ENCODE measurements around the gene TET3.
A peak's percentile ranks its signal among the peaks of the same experiment; 100 is the strongest.

The TET3 gene

DNA sequence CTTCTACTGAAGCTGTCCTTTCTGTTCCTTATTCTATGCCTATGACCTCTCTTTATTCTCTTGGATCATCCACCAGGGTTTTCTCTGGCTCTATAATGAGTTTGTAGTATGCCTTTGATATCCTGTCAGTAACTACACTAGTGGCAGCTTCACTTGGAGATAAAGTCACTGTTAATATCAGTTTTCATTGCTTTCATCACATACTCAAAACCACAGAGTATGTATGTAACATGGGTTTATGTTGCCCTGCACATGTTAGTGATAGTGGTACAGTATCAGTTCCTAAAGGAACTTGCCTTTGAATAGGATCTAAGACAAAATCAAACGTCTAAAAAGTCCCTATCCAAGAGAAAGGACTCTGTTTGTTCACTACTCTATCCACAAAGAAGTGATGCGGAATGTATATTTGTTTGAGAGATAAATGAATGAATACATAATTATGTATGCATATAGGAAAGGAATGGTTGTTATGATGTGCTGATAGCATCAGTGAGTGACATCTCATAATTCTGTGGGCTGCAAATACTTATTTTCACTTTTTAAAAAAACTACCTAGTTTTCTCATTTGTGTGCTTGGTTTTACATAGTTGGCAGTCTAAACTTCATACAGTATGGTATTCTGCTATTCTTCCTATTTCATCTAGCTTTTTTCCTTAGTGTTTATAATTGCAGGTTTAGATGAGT lies 45.1 kb downstream of the TET3 start:
- no peak overlapping the region for H3K4me3 ChIP-seq (ENCODE audit: low read length)
- TF ChIP-seq ZNF274 (IDR thresholded peaks at IDR 0.05; ENCODE audit: low read depth, low read length), result no peak

- peak overlapping the region; percentile 46; the same call in 1 of the 2 replicates for H3K4me3 ChIP-seq (ENCODE audit: low read length)
- no peak for TF ChIP-seq ZNF274 (IDR thresholded peaks at IDR 0.05; ENCODE audit: low read depth, low read length)
These were observed 46.5 kb downstream of the TET3 start for GRCh38 chr2:74031221-74031620.

DNA sequence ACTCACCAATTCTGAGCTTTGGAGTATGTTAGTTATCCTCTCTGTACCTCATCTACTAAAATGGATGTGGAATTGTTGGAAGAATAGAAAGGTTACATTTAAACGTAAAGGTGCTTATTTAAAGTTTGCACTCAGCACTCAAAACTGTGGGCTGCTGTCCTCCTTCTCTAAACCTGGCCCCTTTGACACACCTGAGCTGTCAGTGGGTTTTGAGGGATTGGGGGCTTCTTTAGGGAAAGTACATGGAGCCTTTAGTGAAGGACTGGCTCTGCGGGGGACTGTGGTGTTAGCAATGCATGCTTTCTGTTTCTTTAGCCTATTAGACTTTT lies 47.2 kb downstream of the TET3 start:
- TF ChIP-seq ZNF274 (IDR thresholded peaks at IDR 0.05; ENCODE audit: low read depth, low read length), result no peak
- peak overlapping the region; percentile 46; the same call in 1 of the 2 replicates for H3K4me3 ChIP-seq (ENCODE audit: low read length)

DNA sequence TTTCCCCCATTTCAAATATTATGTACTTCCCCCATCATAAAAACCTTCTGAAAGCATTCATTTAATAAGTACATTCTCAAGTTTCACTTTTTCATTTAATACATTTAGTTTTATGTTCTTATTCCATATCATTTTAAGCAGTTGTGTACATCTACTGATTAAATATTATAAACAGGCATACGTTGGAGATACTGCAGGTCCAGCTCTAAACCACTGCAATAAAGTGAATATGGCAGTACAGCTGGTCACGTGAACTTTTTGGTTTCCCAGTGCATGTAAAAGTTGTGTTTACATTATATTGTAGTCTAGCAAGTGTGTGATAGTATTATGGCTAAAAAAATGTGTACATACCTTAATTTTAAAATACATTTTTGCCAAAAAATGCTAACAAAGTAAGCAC lies 48.7 kb downstream of the TET3 start:
- TF ChIP-seq ZNF274 (IDR thresholded peaks at IDR 0.05; ENCODE audit: low read depth, low read length), result no peak
- no peak overlapping the region for H3K4me3 ChIP-seq (ENCODE audit: low read length)
